NCI-H226 (cell line): Measurements from ENCODE around the gene EHMT2.

Experiments used
- DNase-seq: peaks from one replicate; pipeline ENCODE4 v3.0.0-alpha.2; 2015

Gene EHMT2

DNA sequence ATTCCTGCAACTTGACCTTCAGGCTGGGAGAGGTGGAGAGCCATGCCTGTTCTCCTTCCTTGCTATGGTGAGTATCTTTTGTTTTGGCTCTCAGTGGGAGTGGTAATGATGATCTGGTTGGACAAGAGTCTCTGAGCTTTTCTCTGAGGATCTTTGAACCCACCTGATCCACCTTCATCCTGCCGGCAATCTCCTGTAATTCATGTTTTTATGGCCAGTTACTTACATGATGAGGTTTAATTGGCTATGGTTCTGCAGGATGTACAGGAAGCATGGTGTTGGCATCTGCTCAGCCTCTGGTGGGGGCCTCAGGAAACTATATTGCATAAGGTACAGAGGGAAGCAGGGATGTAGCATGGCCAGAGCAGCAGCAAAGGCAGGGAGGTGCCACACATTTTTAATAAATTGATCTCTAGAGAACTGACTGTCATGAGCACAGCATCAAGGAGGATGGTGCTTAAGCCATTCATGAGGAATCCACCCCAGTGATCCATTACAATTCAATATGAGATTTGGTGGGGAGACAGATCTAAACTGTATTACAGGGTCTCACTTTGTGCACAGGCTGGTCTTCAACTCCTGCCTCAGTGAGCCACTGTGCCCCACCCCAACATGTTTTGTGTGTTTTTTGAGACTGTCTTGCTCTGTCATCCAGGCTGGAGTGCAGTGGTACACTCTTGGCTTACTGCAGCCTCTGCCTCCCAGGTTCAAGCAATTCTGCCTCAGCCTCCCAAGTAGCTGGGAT lies 60.0 kb downstream of the EHMT2 start:
- DNase-seq, result no peak

DNA sequence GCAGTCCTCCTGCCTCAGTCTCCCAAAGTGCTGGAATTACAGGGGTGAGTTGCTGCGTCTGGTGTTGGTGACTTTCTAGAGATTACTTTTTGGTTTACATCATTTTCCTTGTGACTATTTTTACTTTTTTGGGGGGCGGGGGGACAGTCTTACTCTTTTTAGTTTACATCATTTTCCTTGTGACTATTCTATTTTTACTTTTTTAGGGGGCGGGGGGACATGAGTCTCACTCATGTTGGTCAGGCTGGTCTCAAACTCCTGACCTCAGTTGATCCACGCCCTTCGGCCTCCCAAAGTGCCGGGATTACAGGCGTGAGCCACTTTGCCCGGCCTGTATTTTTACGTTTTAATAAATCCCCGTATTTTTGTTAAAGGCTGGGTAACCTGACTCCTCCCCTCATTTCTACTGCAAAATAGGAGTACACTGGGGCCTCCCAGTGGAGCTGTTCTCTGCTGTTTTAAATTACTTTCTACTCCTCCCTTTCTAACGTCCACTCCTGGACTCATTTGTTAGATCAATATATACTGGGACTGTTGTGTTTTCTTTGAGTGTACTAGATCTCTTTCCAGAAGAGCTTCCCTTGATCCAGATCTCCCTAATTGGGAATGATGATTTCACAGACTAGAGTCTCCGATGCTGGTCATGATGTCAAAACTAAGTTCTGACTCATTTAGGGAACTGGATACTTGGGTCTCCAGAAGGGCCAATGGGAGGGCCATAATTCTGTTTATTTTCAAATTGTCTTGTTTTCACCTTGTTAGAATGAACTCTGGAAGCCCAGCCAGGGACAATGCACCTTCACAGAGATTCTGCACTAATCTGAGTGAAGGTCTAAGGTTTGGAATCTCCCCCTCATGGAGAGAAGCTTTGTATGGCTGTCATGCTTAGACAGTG lies 60.8 kb downstream of the EHMT2 start:
- DNase-seq, result no peak

DNA sequence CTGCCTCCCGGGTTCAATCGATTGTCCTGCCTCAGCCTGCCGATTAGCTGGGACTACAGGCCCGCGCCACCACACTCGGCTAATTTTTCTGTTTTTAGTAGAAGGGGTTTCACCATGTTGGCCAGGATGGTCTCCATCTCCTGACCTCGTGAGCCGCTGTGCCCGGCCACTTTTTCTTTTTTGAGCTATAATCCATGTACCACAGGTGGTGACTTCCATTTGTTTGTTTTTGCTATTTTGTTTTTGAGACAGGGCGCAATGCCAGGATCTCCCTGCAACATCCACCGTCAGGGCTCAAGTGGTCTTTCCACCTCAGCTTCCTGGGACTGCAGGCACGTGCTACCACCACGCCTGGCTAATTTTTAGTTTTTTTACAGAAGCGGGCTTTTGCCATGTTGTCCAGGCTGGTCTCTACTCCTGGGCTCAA lies 61.4 kb downstream of the EHMT2 start:
- no peak for DNase-seq

DNA sequence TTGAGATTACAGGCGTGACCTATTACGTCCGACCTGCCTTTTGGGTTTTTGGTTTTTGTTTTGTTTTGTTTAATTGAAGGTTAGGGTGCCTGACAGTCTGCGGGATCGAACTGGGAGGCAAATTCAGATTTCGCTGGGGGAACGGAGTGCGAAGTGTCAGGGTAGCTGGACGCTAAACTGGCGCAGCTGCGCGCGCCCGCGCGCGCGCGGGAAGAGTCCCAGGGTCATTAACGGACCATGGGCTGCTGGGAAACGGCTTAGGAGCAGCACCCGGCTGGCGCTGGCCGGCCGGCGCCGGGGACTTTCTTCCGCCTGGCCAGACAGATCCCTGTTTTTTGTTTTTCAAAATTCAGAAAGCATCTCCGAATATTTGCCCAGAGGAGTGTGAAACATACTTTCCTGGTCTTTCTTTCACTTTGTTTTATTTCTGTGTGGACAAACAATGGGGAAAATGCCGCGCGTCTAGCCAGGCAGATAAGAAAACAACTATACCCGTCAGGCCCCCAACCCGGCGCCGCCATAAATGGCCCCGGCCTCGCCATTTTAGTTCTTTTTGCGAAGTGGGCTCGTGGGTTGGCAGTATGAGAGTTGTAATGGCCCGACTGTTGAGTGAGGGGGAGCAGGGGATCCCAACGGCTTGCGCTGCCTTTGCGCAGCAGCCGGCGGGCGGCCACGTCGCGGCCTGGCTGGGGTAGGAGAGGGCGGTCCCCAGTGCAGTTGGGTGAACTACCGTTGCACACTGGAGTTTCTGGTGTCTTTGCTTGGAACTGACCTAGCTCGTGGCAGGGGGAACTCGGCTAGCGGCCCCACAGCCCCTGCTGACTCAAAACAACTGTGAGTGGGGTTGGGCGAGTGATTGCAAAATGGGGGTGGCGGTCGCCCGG lies 62.9 kb downstream of the EHMT2 start:
- DNase-seq, result peak; percentile 79

DNA sequence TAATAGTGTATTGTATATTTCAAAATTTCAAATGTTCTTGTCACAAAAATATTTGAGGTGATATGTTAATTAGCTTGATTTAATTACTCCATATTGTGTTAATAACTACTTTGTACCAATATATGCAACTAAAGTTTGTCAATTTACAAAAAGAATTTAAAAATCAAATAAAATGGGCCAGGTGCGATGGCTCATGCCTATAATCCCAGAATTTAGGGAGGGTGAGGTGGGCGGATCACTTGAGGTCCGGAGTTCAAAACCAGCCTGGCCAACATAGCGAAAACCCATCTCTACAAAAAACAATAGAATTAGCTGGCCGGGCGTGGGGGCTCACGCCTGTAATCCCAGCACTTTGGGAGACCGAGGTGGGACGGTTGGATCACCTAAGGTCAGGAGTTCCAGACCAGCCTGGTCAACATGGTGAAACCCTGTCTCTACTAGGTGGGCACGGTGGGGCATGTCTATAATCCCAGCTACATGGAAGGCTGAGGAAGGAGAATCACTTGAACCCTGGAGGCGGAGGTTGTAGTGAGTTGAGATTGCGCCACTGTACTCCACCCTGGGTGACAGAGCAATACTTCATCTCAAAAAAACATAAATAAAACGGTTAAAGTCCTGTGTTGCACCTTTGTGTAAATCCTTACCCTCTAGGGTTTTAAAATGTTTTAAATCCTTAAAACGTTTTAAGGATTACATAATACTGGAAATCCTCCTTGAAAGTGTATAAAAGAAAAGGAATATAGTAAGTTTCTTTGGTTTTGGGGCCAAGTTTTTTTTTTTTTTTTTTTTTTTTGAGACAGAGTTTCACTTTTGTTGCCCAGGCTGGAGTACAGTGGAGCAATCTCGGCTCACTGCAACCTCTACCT lies 65.9 kb downstream of the EHMT2 start:
- DNase-seq, result no peak

DNA sequence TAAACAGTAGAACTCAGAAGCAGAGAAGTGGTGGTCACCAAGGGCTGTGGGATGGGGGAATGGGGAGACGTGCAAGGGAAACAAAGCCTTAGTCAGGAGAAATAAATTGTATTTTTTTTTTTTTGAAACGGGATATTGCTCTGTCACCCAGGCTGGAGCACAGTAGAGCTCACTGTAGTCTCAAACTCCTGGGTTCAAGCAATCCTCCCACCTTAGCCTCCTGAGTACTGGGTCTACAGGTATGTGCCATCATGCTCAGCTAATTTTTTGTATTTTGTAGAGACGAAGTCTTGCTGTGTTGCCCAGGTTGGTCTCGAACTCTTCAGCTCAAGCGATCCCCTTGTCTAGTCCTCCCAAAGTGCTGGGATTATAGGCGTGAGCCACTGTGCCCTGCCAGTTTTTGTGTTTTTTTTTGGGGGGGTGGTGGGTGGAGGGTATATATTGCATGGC lies 66.6 kb downstream of the EHMT2 start:
- no peak for DNase-seq
